GM12864 (cell line): ENCODE measurements around the gene CADM1.

Source experiments
- DNase-seq: peaks from one replicate; pipeline ENCODE4 v3.0.0-alpha.2; 2011; ENCODE audit warnings: low read depth
- H3K4me3 ChIP-seq: 2 replicates; pipeline ENCODE4 v1.5.1; 2011; ENCODE audit warnings: mild to moderate bottlenecking, low read depth, low read length, control low read depth
- CTCF ChIP-seq: IDR thresholded peaks from 2 replicates; pipeline ENCODE4 v1.5.1; 2011; ENCODE audit warnings: low read depth, mild to moderate bottlenecking, moderate library complexity, low read length, control low read depth, inconsistent platforms; ENCODE audit errors: missing control alignments

CADM1 gene

GRCh38 chr11:115124786-115125185 lies 379.4 kb downstream of the CADM1 start:
- H3K4me3 ChIP-seq, result no peak overlapping the region
- TF ChIP-seq CTCF, result no peak
- no peak for DNase-seq

GRCh38 chr11:115123641-115124040 lies 380.6 kb downstream of the CADM1 start:
- no peak for TF ChIP-seq CTCF
- H3K4me3 ChIP-seq, result no peak overlapping the region
- DNase-seq, result no peak

- H3K4me3 ChIP-seq, result no peak overlapping the region
- TF ChIP-seq CTCF, result no peak
- DNase-seq, result no peak
Measured at GRCh38 chr11:115122274-115122673, 381.9 kb downstream of the CADM1 start.
